GM12878 (cell line): Measurements from ENCODE around the gene LTN1.

ENCODE experiments used
- JUNB ChIP-seq: IDR thresholded peaks from 2 replicates; pipeline ENCODE4 v1.6.1; 2016; ENCODE audit warnings: antibody characterized with exemption, mild to moderate bottlenecking
- MYC ChIP-seq: IDR thresholded peaks from 2 replicates; pipeline ENCODE4 v1.6.1; 2011; ENCODE audit warnings: mild to moderate bottlenecking, low read length, moderate library complexity, inconsistent platforms; ENCODE audit not compliant: insufficient read depth, insufficient replicate concordance, insufficient read length, severe bottlenecking
- ZNF384 ChIP-seq: IDR thresholded peaks from 2 replicates; pipeline ENCODE4 v1.6.1; 2012; ENCODE audit warnings: low read depth, mild to moderate bottlenecking, low read length, improper control_type of control experiment, borderline replicate concordance
- ZZZ3 ChIP-seq: IDR thresholded peaks from 2 replicates; pipeline ENCODE4 v1.6.1; 2011; ENCODE audit warnings: low read depth; ENCODE audit not compliant: control insufficient read depth, insufficient read length

- no peak for TF ChIP-seq JUNB
- no peak for TF ChIP-seq ZNF384
- peak; percentile 87 for TF ChIP-seq MYC
- TF ChIP-seq ZZZ3 = no peak
Observed at GRCh38 chr21:28884976-28885852, 107.5 kb downstream of the LTN1 start.
